HK-2 (cell line): ENCODE results near the gene PKNOX2.

ENCODE experiments used
- DNase-seq: peaks from one replicate; pipeline ENCODE4 v3.0.0-alpha.2; 2018; ENCODE audit not compliant: unreplicated experiment

The PKNOX2 gene

DNA sequence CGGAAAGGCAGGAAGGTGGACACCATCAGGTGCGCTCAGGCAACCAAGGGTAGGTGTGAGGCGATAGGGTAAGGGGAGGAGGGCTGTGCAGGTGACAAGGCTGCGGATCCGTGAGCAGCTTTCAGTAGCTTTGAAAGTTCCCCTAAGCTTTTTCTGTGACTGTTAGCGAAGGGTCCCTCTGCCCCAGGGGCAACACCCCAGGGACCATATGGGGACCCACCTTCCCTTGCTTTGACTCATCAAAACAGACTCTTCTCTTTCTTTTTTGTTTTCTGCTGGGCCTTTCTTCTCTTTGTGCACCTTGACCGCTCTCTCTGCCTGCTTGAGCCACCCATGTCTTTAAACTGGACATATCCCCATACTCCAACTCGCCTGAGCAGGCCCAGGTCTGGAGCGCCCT lies 194.6 kb downstream of the PKNOX2 start:
- no peak for DNase-seq

DNA sequence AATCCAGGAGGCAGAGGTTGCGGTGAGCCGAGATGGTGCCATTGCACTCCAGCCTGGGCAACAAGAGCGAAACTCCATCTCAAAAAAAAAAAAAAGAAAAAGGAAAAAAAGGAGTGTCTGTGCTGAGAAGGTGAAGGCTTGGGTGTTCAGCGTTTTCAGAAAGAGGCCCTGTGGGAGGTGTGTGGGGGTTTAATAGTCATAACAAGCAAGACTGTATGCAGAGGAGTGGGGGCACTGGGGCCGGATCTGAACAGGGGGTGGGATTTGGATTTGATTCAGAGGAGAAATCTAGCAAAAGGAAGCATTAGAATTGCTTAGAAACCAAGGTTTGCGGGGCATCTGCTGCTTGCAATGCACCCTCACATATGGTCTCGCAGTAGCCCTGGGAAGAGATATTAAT lies 195.5 kb downstream of the PKNOX2 start:
- DNase-seq, result no peak

- no peak for DNase-seq
These were observed 199.7 kb downstream of the PKNOX2 start for GRCh38 chr11:125364121-125364826.

- no peak for DNase-seq
These were observed 200.8 kb downstream of the PKNOX2 start for GRCh38 chr11:125365196-125365931.

DNA sequence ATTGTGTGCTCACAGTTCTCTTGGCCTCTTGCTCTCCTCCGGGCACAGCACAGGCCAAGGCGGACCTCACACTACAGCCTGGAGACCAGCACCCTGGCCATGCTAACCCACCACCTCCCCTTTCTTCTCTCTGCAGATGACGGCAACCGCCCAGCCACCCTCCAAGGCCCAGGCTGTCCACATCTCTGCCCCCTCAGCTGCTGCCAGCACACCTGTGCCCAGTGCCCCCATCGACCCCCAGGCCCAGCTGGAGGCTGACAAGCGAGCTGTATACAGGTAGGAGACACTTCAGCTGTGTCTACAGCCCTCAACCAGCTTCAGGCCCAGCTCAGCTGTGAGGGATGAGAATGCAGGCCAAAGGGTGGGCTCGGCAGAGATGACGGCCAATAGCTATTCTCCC lies 203.2 kb downstream of the PKNOX2 start:
- DNase-seq, result no peak

DNA sequence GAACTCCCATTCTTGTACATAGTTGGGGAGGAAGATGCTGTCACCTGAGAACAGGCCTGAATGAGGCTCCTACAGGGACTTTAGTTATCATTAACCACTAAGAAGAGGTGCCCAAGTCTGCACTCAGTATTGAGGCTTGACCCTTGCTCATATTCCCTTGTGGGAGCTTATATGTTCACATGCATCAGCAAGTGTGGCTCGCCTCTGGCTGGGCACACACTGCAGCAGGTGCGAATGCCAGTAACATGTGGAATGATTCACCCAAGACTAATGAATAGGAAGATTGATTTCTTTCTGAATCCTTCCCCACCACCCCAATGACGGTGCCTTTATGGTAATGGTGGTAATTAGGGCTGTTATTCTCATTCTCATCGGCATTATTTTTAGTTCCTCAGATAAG lies 204.2 kb downstream of the PKNOX2 start:
- DNase-seq, result no peak

- no peak for DNase-seq
These were observed 205.3 kb downstream of the PKNOX2 start for GRCh38 chr11:125369808-125370207.

DNA sequence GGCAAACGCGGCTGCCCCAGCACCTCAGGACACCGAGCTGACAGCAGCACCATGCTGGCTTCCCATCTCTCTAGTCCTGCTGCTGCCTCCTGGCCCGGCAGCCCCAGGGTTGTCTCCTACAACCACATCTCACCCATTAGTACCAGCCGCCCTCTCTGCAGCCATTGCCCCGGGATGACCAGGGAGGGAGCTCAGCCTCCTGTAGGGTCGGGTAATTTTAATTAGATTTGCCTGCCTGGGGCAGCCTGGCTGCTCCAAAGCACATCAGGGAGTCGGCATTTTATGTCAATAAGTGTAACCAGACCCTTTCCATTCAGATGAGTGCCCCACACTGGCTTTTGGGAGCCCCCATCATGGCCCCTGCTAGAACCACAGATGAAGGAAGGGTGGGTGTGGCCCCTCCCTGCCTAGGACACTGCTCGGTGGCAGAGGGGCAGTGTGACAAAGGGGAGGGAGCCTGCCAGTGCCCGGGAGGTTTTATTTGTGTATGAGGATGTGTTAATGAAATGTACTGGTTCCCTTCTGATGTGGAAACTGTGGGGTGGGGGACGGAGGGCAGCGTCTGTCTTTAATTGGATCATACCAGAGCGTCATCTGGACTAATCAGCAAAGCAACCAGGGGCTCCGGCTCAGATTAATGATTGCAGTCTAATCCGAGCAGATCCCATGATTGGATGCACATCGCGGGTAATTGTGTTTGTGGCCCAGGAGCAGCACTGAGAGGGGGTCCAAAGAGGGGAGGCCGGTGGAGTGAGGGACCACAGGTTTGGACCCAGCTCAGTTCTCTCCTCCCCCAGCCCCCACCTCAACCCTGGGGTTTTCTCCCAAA lies 206.2 kb downstream of the PKNOX2 start:
- DNase-seq, result no peak

DNA sequence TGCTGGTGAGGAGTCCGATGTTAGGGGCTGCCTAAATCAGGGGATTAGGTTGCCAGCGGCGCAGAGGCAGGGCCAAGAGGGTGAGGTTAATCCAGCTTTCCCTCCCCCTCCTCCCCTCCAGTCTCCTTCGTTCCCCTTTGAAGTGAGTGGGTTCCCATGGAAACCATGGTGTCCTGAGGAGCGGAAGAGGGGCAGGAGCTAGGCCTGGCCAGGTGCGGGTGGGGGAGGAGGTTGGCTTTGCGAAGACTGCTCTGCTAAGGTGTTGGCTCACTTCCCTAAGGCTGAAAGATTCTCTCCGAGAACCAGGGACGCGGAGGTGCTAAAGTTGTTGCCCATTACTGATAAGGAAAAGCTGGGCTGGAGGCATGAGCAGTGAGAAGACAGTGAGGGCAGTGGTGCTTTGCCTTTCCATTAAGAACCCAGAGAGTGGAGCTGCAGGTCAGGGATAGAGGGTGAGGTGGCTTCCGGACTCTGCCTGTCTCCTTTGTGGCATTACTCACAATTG lies 206.9 kb downstream of the PKNOX2 start:
- DNase-seq, result no peak

DNA sequence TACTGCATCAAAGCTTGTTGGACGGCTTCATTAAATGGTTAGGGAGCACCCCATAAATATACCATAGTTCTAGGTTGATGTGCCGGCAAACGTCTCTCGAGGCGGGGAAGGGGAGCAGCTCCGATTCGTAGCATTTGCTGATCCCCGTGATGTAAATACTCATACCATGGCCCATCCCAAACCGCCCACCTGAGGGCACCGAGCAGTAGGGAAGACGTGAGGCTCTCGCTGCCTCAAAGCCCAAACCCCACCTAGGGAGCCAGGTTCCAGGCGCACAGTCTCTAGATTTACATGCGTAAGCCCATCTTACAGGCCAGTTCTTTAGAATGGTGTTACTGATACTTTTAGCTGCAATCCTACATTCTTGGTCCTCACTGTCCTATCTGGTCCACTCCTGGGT lies 207.5 kb downstream of the PKNOX2 start:
- DNase-seq, result no peak

DNA sequence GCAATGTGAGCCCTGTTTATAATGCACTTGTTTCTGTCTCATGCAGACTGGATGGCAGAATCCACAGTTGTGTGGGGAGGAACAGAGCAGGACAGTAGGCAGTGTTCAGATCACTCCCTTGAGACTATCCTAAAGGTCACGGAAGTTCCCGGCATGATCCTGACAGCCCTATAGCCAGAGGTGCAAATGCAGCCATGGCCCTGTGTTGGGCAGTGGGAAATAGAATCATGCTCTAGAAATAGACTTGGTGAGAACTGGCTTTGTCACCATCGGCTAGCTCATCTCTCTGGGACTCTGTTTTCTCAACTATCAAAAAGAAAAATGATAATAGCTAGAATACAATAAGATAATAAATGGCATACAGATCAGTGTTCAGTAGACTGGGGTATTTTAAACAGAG lies 208.4 kb downstream of the PKNOX2 start:
- no peak for DNase-seq

DNA sequence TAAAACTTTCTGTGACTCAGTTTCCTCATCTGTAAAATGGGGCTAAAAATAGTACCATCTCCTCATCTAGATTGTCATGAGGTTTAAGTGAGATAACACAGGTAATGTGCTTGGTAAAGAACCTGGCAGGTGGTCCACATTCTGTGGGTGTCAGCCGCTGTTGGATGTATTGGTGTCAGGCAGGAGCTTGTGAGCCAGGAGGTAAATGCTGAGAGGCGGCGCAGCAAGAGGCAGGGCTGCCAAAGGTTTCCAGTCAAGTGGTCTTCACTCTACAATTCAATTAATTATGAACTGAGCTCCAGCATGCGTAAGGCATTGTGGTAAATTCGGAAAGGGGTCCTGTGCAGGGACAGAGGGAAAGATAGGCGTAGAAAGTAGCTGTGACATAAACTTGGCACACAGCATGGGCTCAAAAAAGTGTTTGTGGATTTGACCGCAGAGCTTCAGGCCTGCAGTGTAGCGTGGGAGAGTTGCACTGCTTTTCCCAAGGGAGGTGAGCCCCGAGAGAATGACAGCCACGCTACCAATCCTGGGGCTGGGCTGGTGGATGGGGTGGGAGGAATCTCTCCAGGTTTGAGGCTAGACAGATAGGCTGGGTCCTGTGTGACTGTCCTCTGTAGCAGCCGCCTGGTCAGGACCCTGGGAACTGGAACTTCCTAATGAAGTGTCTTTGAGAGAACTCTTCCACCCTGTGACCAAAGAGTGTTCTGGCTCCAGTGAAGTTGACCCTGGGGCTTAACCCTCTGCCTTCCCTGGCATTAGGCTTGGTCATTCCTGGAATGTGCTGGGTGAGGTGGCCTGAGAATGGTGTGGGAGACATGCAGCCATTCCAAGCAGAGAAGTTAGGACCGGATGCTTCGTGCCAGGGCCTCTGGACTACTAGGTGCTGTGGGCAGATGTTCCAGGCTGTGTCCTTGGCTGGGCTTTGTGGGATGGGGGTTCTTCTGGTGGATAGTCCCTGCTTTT lies 209.2 kb downstream of the PKNOX2 start:
- no peak for DNase-seq

DNA sequence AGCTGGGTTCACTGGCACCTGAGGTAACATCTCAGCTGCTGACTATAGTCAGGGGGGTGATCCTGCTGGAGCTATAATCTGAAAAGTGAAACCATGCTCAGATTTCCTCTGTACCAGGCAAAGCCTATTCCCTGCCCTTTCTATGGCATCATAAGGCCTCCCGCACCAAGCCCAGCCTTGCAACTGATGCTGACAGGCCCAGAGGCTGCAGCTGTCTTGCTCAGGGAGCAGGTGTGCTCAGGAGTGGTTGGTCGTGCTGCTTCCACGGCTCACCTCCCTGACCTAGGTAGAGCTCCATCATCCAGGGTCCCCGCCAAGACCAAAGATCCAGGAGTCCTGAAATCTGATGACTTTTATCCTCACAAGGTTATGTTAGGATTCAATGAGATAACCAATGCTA lies 209.8 kb downstream of the PKNOX2 start:
- DNase-seq, result no peak

- no peak for DNase-seq
These were observed 210.6 kb downstream of the PKNOX2 start for GRCh38 chr11:125375146-125375545.

GRCh38 chr11:125376117-125376516 lies 211.6 kb downstream of the PKNOX2 start:
- DNase-seq, result no peak

- no peak for DNase-seq
These were observed 212.3 kb downstream of the PKNOX2 start for GRCh38 chr11:125376856-125377255.

DNA sequence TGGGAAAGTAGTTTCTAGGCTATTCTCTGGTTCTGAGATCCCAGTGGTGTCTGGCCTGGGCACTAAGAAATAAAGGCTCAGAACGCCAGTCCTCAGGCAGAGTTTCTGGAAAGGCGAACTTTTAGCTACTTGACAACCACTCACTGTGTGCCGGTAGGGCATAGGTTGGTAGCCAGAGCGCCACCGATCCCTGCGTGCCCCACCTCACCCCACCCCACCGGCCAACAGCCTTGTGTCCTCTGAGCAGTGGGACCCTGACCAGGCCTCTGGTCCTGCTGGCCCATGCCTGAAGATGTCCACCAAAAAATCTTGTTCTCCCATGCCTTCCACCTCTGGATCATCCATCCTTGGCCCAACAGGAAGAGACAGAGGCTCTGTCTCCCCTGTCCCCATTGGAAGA lies 213.5 kb downstream of the PKNOX2 start:
- DNase-seq, result no peak

GRCh38 chr11:125378571-125378970 lies 214.0 kb downstream of the PKNOX2 start:
- no peak for DNase-seq

DNA sequence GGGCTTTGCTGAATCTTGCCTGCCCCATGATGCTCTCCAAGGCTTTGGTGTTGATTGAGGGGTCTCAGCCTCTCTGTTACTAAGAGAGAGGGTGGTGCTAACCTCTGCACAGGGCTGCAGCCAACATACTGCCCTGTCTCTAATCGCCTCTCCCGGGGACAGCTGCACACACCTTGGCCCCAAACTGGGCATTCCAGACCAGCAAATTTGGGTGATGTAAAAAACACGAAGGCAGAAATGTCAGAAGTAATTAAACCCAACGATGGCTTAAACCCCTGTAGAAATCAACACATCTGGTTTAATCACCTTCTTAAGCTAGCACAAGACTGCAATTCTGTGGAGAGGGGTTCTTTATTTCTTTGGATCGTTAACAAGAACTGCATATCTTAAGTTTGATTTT lies 215.0 kb downstream of the PKNOX2 start:
- DNase-seq, result no peak

DNA sequence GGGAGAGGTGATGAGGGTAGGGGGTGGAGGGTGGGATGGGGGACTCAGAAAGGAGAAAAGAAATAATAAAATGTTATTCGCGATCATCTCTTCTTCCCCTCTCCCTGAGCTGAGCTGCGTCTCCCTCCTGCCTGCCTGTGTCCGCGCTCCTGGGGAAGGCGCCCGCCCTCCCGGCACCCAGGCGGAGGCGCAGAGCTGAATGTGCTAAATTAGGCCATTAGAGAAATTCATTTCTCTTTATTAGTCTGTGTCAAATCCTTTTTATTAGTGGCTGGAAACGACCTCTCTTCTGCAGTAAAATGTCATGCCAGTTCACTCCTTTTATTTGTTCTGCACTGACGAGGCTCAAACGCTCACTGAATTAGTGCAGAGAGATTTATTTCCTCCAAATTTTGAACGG lies 215.4 kb downstream of the PKNOX2 start:
- DNase-seq, result no peak

GRCh38 chr11:125380756-125381445 lies 216.3 kb downstream of the PKNOX2 start:
- no peak for DNase-seq
